HEK293 (cell line): Measurements from ENCODE around the gene NKG7.

ENCODE experiments used
- EGR2 ChIP-seq: fragments of 450-650 bp; formaldehyde crosslinking; IDR thresholded peaks from 2 replicates; pipeline ENCODE4 v1.5.1; 2016; ENCODE audit warnings: low read depth, missing biosample characterization, missing genetic modification characterization
- HOXC10 ChIP-seq: sonication (generic); formaldehyde crosslinking; IDR thresholded peaks from 2 replicates; pipeline ENCODE4 v1.8.1; 2023; ENCODE audit warnings: mild to moderate bottlenecking, missing genetic modification reagents
- KLF16 ChIP-seq: fragments of 450-650 bp; formaldehyde crosslinking; IDR thresholded peaks from 2 replicates; pipeline ENCODE4 v1.5.1; 2017; ENCODE audit warnings: missing biosample characterization, missing genetic modification characterization
- MYNN ChIP-seq: fragments of 450-650 bp; formaldehyde crosslinking; IDR thresholded peaks from 2 replicates; pipeline ENCODE4 v1.5.1; 2016; ENCODE audit warnings: missing biosample characterization, missing genetic modification characterization, borderline replicate concordance
- PATZ1 ChIP-seq: fragments of 450-650 bp; formaldehyde crosslinking; IDR thresholded peaks from 2 replicates; pipeline ENCODE4 v1.5.1; 2016; ENCODE audit warnings: missing biosample characterization, missing genetic modification characterization
- PRDM2 ChIP-seq: fragments of 450-650 bp; formaldehyde crosslinking; IDR thresholded peaks from 2 replicates; pipeline ENCODE4 v1.5.1; 2016; ENCODE audit warnings: missing biosample characterization, missing genetic modification characterization, borderline replicate concordance
- ZBTB21 ChIP-seq: fragments of 450-650 bp; formaldehyde crosslinking; IDR thresholded peaks from 2 replicates; pipeline ENCODE4 v1.5.1; 2017; ENCODE audit warnings: missing biosample characterization, missing genetic modification characterization
- ZBTB48 ChIP-seq: fragments of 450-650 bp; formaldehyde crosslinking; IDR thresholded peaks from 2 replicates; pipeline ENCODE4 v1.5.1; 2016; ENCODE audit warnings: missing biosample characterization, missing genetic modification characterization
- ZNF274 ChIP-seq, 2 experiments: fragments of 200-500 bp in 1 of 2; fragments of 450-650 bp in 1 of 2; sonication (Bioruptor generic) in 1 of 2; formaldehyde crosslinking in 1 of 2; IDR thresholded peaks; 2 replicates each; pipeline versions ENCODE4 v1.5.1 to v1.6.1; 2014 to 2016; ENCODE audit warnings: borderline replicate concordance in 1 of 2, inconsistent platforms in 1 of 2, low read length in 1 of 2, missing biosample characterization in 1 of 2, missing genetic modification characterization in 1 of 2
- ZNF341 ChIP-seq: fragments of 450-650 bp; formaldehyde crosslinking; IDR thresholded peaks from 2 replicates; pipeline ENCODE4; 2016; ENCODE audit warnings: low read depth, missing biosample characterization, missing genetic modification characterization
- ZNF391 ChIP-seq: fragments of 450-650 bp; formaldehyde crosslinking; IDR thresholded peaks from 2 replicates; pipeline ENCODE4 v1.5.1; 2016; ENCODE audit warnings: low read depth, missing biosample characterization, missing genetic modification characterization, borderline replicate concordance
- ZNF398 ChIP-seq: fragments of 450-650 bp; formaldehyde crosslinking; IDR thresholded peaks from 2 replicates; pipeline ENCODE4 v1.5.1; 2017; ENCODE audit warnings: missing biosample characterization, missing genetic modification characterization
- ZNF514 ChIP-seq: fragments of 450-650 bp; formaldehyde crosslinking; IDR thresholded peaks from 2 replicates; pipeline ENCODE4 v1.5.1; 2016; ENCODE audit warnings: missing biosample characterization, missing genetic modification characterization
- ZNF544 ChIP-seq: fragments of 450-650 bp; formaldehyde crosslinking; IDR thresholded peaks from 2 replicates; pipeline ENCODE4 v1.5.0; 2017; ENCODE audit warnings: missing biosample characterization, missing genetic modification characterization
- ZNF600 ChIP-seq: fragments of 450-650 bp; formaldehyde crosslinking; IDR thresholded peaks from 2 replicates; pipeline ENCODE4 v1.5.1; 2016; ENCODE audit warnings: missing biosample characterization, missing genetic modification characterization
- ZNF629 ChIP-seq: fragments of 450-650 bp; formaldehyde crosslinking; IDR thresholded peaks from 2 replicates; pipeline ENCODE4 v1.5.1; 2017; ENCODE audit warnings: missing biosample characterization, missing genetic modification characterization
- ZNF777 ChIP-seq: fragments of 450-650 bp; formaldehyde crosslinking; IDR thresholded peaks from 2 replicates; pipeline ENCODE4 v1.5.1; 2017; ENCODE audit warnings: missing biosample characterization, missing genetic modification characterization, borderline replicate concordance
- ZSCAN4 ChIP-seq: fragments of 450-650 bp; formaldehyde crosslinking; IDR thresholded peaks from 2 replicates; pipeline ENCODE4 v1.5.1; 2017; ENCODE audit warnings: missing biosample characterization, missing genetic modification characterization

NKG7 gene

GRCh38 chr19:51366389-51367254, 5.8 kb downstream of the NKG7 start (continued):
- TF ChIP-seq PRDM2 (no peak), ZNF777 (peak; percentile 54; the same call in 1 of the 2 replicates), ZNF341 (tag by site-specific recombination) (no peak), KLF16 (peak; percentile 78; the same call in 1 of the 2 replicates), HOXC10 (CRISPR knock-in tag) (no peak), ZNF274 (IDR thresholded peaks at IDR 0.05; ENCODE audit: low read length) (no peak), ZNF274 (tag by site-specific recombination; IDR thresholded peaks at IDR 0.05; ENCODE audit: borderline replicate concordance) (no peak), ZBTB21 (peak; percentile 49; the same call in 1 of the 2 replicates), EGR2 (tag by site-specific recombination) (peak; percentile 44), PATZ1 (tag by site-specific recombination) (peak; percentile 36), ZSCAN4 (tag by site-specific recombination) (peak; percentile 40; the same call in 1 of the 2 replicates), ZBTB48 (tag by site-specific recombination) (peak; percentile 72), ZNF398 (peak; percentile 89), ZNF629 (tag by site-specific recombination) (peak; percentile 43), ZNF544 (no peak), ZNF391 (peak; percentile 89; the same call in 1 of the 2 replicates), ZNF600 (tag by site-specific recombination) (peak; percentile 94), MYNN (tag by site-specific recombination) (no peak), ZNF514 (no peak)
